HCEC 1CT (cell line): Measurements from ENCODE around the gene NKG7.

ENCODE experiments used
- DNase-seq: peaks from one replicate; pipeline ENCODE4 v3.0.0-alpha.2; 2017

Gene NKG7

GRCh38 chr19:51333836-51334460, 38.5 kb downstream of the NKG7 start:
- no peak for DNase-seq

DNA sequence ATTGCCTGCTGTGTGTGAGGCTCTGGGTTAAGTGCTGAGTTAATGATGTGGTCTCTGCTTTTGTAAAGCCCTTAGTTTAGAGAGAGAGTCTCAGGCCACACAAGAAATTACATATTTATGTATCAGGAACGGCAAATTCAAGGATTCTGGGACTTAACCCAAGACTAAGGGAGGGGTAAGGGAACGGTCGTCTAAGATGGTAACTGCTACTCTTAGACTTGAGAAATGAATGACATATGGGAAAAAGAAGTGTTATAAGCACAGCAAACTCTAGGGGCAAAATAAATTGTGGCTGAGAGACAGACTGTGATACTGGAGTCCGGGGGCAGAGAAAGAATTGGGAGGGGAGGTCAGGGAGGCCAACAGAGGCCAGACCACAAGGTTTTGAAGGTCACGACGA, 40.7 kb downstream of the NKG7 start:
- DNase-seq, result no peak

GRCh38 chr19:51331193-51331592, 41.3 kb downstream of the NKG7 start:
- no peak for DNase-seq

DNA sequence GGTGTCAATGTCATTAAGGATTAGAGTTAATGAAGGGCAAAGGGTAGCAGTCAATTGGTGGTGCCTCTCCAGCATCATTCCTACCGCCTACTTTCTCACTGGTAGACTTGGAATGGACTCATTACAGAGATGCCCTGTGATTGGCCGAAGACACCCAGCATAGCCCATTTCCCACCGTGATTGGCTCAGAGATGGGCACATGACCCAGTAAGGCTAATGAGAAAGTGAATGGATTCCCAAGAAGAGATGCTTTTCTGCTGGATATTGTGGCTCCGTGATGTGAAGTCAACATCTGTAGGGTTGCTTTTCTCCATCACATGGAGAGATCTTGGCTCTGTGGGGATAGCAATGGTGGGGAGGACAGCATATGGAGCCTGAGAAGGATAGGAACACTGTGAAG, 42.1 kb downstream of the NKG7 start:
- no peak for DNase-seq

GRCh38 chr19:51329411-51329810, 43.0 kb downstream of the NKG7 start:
- DNase-seq, result no peak

DNA sequence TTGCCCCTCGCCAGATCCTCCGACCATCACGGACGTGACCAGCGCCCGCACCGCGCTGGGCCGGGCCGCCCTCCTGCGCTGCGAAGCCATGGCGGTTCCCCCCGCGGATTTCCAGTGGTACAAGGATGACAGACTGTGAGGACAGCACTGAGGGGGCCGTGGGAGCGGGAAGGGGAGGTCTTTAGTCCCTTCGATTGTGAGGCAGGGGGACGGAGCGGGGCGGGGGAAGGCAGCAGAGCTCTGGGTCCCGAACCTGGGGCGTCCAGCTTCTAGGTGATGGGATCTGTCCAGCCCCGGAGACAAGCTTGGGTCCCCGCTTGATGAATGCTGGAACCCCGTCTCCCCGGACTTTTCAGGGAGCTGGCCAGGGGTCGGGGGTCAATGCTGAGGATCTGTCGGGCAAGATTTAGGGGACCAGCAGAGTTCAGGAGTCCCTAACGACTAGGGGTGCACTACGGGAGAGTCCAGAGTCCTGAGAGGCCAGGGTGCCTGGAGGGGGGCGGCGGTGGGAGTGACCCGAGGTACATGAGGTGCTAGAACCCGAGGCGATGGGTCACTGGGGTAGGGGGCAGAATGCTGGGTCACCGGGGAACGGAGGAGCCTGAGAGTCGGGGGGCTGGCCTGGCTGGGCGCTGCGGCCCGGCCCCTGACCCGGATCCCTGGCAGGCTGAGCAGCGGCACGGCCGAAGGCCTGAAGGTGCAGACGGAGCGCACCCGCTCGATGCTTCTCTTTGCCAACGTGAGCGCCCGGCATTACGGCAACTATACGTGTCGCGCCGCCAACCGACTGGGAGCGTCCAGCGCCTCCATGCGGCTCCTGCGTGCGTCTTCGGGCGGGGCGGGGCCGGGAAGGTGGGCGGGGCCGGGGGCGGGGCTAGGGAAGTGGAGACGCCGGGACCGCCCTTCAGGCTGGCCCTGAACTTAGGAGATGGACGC, 45.1 kb downstream of the NKG7 start:
- no peak for DNase-seq

DNA sequence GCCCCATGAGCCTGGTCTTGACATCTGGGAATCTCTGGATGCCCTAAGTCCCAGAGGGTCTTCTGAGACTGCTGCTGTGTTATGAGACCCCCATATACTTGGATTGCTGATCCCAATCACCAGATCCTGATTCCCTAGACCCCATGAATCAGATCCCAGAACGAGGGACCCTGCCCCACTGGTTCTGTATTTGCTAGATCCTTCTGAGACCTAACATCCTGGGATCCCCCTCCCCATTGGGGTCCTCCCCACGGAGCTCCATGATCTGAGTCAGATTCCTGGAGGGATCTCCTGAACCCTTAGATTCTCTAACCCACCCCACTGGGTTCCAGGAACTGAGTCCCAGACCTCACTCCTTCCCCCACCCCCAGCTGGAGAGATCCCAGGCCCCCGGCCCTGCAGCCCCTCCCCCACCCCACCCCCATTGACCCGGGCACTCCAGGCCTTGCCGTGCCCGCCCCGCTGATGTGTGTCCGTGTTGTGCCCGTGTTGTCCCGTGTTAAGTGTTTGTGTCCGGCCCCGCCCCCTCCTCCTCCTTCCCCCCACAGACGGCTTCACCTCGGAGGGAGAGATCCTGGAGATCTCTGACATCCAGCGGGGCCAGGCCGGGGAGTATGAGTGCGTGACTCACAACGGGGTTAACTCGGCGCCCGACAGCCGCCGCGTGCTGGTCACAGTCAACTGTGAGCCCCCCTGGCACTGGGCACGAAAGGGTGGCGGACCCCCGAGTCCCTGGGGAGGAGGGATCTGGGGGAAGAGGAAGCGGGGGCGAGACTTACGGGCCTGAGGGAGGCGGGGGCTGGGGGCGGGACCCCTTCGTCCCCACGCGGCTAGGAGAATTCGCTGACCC, 46.0 kb downstream of the NKG7 start:
- DNase-seq, result no peak

- DNase-seq, result no peak
Observed at GRCh38 chr19:51325161-51325976, 47.1 kb downstream of the NKG7 start.

GRCh38 chr19:51324167-51324481, 48.3 kb downstream of the NKG7 start:
- DNase-seq, result no peak

- no peak for DNase-seq
Observed at GRCh38 chr19:51323481-51324166, 48.8 kb downstream of the NKG7 start.

DNA sequence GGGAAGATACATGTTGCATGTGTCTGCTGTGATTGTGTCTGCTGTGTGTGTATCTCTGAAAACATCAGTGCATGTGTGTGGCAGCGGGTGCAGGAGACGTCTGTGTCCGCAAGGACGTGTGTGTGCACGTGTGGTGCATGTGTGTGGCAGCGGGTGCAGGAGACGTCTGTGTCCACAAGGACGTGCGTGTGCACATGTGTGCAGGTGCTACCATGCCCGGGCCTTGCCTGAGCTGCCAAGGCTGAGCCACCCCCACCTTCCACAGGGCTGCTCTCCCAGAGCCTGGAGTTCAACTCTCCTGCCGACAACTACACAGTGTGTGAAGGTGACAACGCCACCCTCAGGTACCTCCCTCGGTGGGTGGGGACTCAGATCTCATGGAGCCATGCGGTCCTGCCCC, 50.7 kb downstream of the NKG7 start:
- DNase-seq, result no peak
